ENCODE measurements around the gene NRM. TPM values are rescaled to one million over a fixed set of nuclear protein-coding genes. Genes with fewer than 3 reads are reported as not detected.

Gene NRM
- total and polyA plus RNA-seq, 2 of the 13 experiments (the other 11 are each of a cell fraction or from before 2014, with no cell fraction given) = 12.5 to 16.0 TPM

- TF ChIP-seq ZBTB34 (CRISPR knock-in tag; IDR thresholded peaks at IDR 0.05) (peak; percentile 79; the same call in 1 of the 2 replicates), TBL1XR1 (IDR thresholded peaks at IDR 0.05; ENCODE audit: borderline replicate concordance, low read length, partially characterized antibody) (peak; percentile 17), ZNF646 (CRISPR knock-in tag; IDR thresholded peaks at IDR 0.05) (no peak; the same call in 1 of the 2 replicates), NR2F2 (IDR thresholded peaks at IDR 0.05; ENCODE audit: borderline replicate concordance, low read depth) (peak; percentile 46; the same call in 1 of the 2 replicates), KMT2B (CRISPR knock-in tag; IDR thresholded peaks at IDR 0.05) (peak; percentile 65; the same call in 1 of the 2 replicates), ARNT2 (CRISPR knock-in tag; IDR thresholded peaks at IDR 0.05; ENCODE audit: low read depth) (no peak; the same call in 1 of the 2 replicates), FOXK2 (IDR thresholded peaks at IDR 0.05) (peak; percentile 95), CSRNP1 (CRISPR knock-in tag; IDR thresholded peaks at IDR 0.05) (peak; percentile 69; the same call in 1 of the 2 replicates), ZNF101 (CRISPR knock-in tag; IDR thresholded peaks at IDR 0.05; ENCODE audit: borderline replicate concordance, low read depth) (no peak), ZNF780A (CRISPR knock-in tag; IDR thresholded peaks at IDR 0.05) (0 out of 2 replicates have a peak, but pooled peaks have one; percentile 48), ZNF639 (CRISPR knock-in tag; conservative IDR thresholded peaks at IDR 0.05) (peak; percentile 39; the same call in 1 of the 2 replicates), TBP (CRISPR knock-in tag; IDR thresholded peaks at IDR 0.05) (no peak), ZMYM4 (CRISPR knock-in tag; IDR thresholded peaks at IDR 0.05) (peak; percentile 83), KLF13 (CRISPR knock-in tag; IDR thresholded peaks at IDR 0.05) (peak; percentile 62; the same call in 1 of the 2 replicates), SP2 (CRISPR knock-in tag; IDR thresholded peaks at IDR 0.05) (peak; percentile 50), STAT5B (CRISPR knock-in tag; IDR thresholded peaks at IDR 0.05) (no peak)
These were observed 35.7 kb downstream of the NRM start (continued) for GRCh38 chr6:30654798-30655742.

Data from HepG2 (cell line).